ENCODE results near the gene ONECUT2. TPM values are rescaled to one million over a fixed set of nuclear protein-coding genes. Genes with fewer than 3 reads are reported as not detected.

ONECUT2 gene
- total and polyA plus RNA-seq, 4 donors = 1.8 to 5.7 (median 4.6) TPM

DNA sequence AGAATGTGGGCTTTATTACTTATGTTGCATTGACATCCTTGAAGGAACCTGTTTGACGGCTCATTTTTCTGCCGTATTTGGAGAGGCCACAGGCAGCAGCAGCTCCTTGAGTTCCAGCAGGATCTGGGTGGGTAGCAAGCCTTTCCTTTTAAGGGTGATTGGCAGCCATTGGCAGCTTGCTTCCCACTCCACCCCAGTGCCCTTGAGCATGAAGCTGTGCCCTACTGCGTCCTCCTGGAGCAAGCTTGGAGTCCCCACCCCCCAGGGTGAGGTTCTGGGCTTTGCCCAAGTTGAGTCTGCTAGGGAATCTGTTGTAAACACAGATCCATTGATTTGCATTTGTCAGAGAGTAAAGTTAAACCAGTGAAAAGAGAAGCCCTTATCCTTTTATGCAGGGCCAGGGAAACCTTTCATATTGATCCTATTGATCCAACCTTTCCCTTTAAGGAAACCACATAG lies 9.2 kb downstream of the ONECUT2 start:
- peak overlapping the region in 1 of 3 donors; percentile 9 for H3K4me3 ChIP-seq (ENCODE audit: low read depth in 1 of 3, low read length in 3 of 3)

DNA sequence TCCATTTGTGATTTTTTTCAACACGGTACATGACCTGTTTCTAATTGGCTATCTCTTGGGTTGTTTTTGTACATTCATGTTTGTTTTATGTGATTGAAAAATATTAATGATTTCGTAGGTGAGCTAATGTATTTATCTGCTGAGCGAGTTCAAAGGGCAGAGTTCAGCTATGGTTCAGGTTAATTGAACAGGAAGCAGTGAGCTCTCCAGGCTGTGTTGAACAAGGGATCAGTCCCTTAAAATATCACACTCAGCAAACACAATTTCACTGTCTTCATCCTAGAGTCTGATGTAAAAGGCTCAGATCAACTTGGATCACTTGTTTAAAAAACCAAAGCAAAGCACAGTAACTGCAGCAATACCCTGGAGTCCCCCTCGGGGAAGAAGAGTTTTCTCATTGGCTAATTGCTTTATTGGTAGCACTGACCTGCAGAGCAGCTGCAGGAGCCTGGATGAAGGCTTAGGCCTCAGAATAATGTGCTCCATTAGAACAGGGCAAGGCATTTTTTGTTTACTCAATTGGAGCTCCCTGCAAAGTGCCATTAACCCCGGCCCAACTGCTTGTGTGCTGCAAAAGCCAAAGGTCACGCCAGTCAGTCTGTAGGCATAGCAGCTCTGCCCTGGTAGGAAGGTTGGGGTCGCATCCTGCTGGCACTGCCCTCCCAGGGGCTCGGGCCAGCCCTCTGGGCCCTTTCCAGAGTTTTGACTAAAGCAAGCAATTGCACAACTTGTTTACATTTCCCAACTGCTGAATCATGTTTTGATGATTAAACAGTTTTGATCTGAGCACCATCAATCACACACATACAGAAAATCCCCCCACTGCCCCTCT lies 10.5 kb downstream of the ONECUT2 start:
- DNase-seq (ENCODE audit: low spot score) = no peak
- Histone ChIP-seq H3K27ac (ENCODE audit: low read depth in 1 of 2, low read length in 2 of 2) (peak overlapping the region; percentile 78 to 95), H3K9me3 (ENCODE audit: control insufficient read depth in 4 of 4, low read length in 3 of 4) (no peaks in the 10 kb centered on the region), H3K4me1 (ENCODE audit: control insufficient read depth in 4 of 4, insufficient read depth in 4 of 4, low read length in 3 of 4) (peaks cover 15 to 60% (median 59%) of the 10 kb centered on the region in 4 donors), H3K27me3 (ENCODE audit: control insufficient read depth in 4 of 4, insufficient read depth in 4 of 4, low read length in 3 of 4) (no peaks in the 10 kb centered on the region), H3K36me3 (ENCODE audit: control insufficient read depth in 4 of 4, insufficient read depth in 3 of 4, low read depth in 1 of 4, low read length in 3 of 4) (peaks cover 0 to 3% (median 0%) of the 10 kb centered on the region in 4 donors), H3K4me3 (ENCODE audit: low read depth in 1 of 3, low read length in 3 of 3) (peak overlapping the region in 1 of 3 donors; percentile 18), H3K9ac (ENCODE audit: low read depth in 1 of 2, low read length in 2 of 2) (peak overlapping the region in 1 of 2 donors; percentile 54)
- TF ChIP-seq NR2F2 (IDR thresholded peaks at IDR 0.05) = peak; percentile 68
- TF ChIP-seq FOXA2 (IDR thresholded peaks at IDR 0.05) = peak; percentile 78
- TF ChIP-seq HNF4A (conservative IDR thresholded peaks at IDR 0.05) = peak; percentile 4 to 58
- TF ChIP-seq, protein P1, sequence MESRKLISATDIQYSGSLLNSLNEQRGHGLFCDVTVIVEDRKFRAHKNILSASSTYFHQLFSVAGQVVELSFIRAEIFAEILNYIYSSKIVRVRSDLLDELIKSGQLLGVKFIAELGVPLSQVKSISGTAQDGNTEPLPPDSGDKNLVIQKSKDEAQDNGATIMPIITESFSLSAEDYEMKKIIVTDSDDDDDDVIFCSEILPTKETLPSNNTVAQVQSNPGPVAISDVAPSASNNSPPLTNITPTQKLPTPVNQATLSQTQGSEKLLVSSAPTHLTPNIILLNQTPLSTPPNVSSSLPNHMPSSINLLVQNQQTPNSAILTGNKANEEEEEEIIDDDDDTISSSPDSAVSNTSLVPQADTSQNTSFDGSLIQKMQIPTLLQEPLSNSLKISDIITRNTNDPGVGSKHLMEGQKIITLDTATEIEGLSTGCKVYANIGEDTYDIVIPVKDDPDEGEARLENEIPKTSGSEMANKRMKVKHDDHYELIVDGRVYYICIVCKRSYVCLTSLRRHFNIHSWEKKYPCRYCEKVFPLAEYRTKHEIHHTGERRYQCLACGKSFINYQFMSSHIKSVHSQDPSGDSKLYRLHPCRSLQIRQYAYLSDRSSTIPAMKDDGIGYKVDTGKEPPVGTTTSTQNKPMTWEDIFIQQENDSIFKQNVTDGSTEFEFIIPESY (IDR thresholded peaks at IDR 0.05) = peak; percentile 30
- peak; percentile 69 for TF ChIP-seq SP1 (IDR thresholded peaks at IDR 0.05)
- no peak for TF ChIP-seq EGR1 (IDR thresholded peaks at IDR 0.05; ENCODE audit: low read depth in 2 of 2)
- TF ChIP-seq, protein P2, sequence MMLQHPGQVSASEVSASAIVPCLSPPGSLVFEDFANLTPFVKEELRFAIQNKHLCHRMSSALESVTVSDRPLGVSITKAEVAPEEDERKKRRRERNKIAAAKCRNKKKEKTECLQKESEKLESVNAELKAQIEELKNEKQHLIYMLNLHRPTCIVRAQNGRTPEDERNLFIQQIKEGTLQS (IDR thresholded peaks at IDR 0.05) = peak; percentile 35
- no peak for TF ChIP-seq GABPA (IDR thresholded peaks at IDR 0.05 in 1 of 2, conservative IDR thresholded peaks at IDR 0.05 in 1 of 2)
- TF ChIP-seq, protein P3, sequence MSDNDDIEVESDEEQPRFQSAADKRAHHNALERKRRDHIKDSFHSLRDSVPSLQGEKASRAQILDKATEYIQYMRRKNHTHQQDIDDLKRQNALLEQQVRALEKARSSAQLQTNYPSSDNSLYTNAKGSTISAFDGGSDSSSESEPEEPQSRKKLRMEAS (IDR thresholded peaks at IDR 0.05) = peak; percentile 19
- no peak for TF ChIP-seq TAF1 (conservative IDR thresholded peaks at IDR 0.05)
- peak; percentile 70 to 80 for TF ChIP-seq RXRA (IDR thresholded peaks at IDR 0.05)
- WGBS = 18% methylated on average over 8 of the region's 8 CpGs

More for the DNA sequence above, 9.2 kb downstream of the ONECUT2 start:
- H3K36me3 ChIP-seq (ENCODE audit: control insufficient read depth in 4 of 4, insufficient read depth in 3 of 4, low read depth in 1 of 4, low read length in 3 of 4) = no peaks in the 10 kb centered on the region
- WGBS = 22% methylated on average over 3 of the region's 3 CpGs
- no peak for DNase-seq (ENCODE audit: low spot score)
- H3K27me3 ChIP-seq (ENCODE audit: control insufficient read depth in 4 of 4, insufficient read depth in 4 of 4, low read length in 3 of 4) = no peaks in the 10 kb centered on the region
- peak overlapping the region; percentile 78 to 95 for H3K27ac ChIP-seq (ENCODE audit: low read depth in 1 of 2, low read length in 2 of 2)
- H3K4me1 ChIP-seq (ENCODE audit: control insufficient read depth in 4 of 4, insufficient read depth in 4 of 4, low read length in 3 of 4) = peaks cover 23 to 72% (median 63%) of the 10 kb centered on the region in 4 donors
- peak in 1 of 2 donors; percentile 10 for TF ChIP-seq RAD21 (IDR thresholded peaks at IDR 0.05)
- TF ChIP-seq SP1 (IDR thresholded peaks at IDR 0.05) = peak; percentile 30
- peak; percentile 39 to 43 for TF ChIP-seq HNF4A (conservative IDR thresholded peaks at IDR 0.05)
- no peak for TF ChIP-seq NR2F2 (IDR thresholded peaks at IDR 0.05)
- TF ChIP-seq, protein P4, sequence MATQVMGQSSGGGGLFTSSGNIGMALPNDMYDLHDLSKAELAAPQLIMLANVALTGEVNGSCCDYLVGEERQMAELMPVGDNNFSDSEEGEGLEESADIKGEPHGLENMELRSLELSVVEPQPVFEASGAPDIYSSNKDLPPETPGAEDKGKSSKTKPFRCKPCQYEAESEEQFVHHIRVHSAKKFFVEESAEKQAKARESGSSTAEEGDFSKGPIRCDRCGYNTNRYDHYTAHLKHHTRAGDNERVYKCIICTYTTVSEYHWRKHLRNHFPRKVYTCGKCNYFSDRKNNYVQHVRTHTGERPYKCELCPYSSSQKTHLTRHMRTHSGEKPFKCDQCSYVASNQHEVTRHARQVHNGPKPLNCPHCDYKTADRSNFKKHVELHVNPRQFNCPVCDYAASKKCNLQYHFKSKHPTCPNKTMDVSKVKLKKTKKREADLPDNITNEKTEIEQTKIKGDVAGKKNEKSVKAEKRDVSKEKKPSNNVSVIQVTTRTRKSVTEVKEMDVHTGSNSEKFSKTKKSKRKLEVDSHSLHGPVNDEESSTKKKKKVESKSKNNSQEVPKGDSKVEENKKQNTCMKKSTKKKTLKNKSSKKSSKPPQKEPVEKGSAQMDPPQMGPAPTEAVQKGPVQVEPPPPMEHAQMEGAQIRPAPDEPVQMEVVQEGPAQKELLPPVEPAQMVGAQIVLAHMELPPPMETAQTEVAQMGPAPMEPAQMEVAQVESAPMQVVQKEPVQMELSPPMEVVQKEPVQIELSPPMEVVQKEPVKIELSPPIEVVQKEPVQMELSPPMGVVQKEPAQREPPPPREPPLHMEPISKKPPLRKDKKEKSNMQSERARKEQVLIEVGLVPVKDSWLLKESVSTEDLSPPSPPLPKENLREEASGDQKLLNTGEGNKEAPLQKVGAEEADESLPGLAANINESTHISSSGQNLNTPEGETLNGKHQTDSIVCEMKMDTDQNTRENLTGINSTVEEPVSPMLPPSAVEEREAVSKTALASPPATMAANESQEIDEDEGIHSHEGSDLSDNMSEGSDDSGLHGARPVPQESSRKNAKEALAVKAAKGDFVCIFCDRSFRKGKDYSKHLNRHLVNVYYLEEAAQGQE (IDR thresholded peaks at IDR 0.05) = no peak
- TF ChIP-seq, protein P2 (IDR thresholded peaks at IDR 0.05) = no peak
- no peak for TF ChIP-seq YY1 (IDR thresholded peaks at IDR 0.05)
- peak; percentile 30 to 54 for TF ChIP-seq RXRA (IDR thresholded peaks at IDR 0.05)
- H3K9me3 ChIP-seq (ENCODE audit: control insufficient read depth in 4 of 4, low read length in 3 of 4) = no peaks in the 10 kb centered on the region
- peak overlapping the region in 1 of 2 donors; percentile 54 for H3K9ac ChIP-seq (ENCODE audit: low read depth in 1 of 2, low read length in 2 of 2)
